HEK293T (cell line): ENCODE data around the gene NRG4.
"Not testable (repeated sequence)": the region's sequence is repeated elsewhere in the genome, so short reads cannot be mapped to it uniquely, and the experiment has no call there.

Experiments
- FOXM1 ChIP-seq: fragments of 450-650 bp; IDR thresholded peaks from 2 replicates; pipeline ENCODE4 v1.6.1; 2017; ENCODE audit warnings: mild to moderate bottlenecking, borderline replicate concordance
- PKNOX1 ChIP-seq: fragments of 450-650 bp; IDR thresholded peaks from 2 replicates; pipeline ENCODE4 v1.6.1; 2016

- TF ChIP-seq FOXM1, PKNOX1: not testable (repeated sequence)
Measured at GRCh38 chr15:75984706-75985105, 27.5 kb downstream of the NRG4 start.
